Upper lobe of left lung (tissue), 4 donors: ENCODE data around the gene PEX11G.

Experiments
- EP300 ChIP-seq, 4 donors: sonication (generic); formaldehyde crosslinking; IDR thresholded peaks; one replicate each; pipeline ENCODE4 v1.5.1; 2017; ENCODE audit warnings: antibody characterized with exemption in 4 of 4, control low read depth in 2 of 4
- POLR2A ChIP-seq, 4 donors: fragments of 450-650 bp; IDR thresholded peaks; one replicate each; pipeline ENCODE4 v1.5.1; 2016 to 2017; ENCODE audit warnings: antibody characterized with exemption in 4 of 4, mild to moderate bottlenecking in 2 of 4
- POLR2AphosphoS5 ChIP-seq, 2 donors: sonication (generic); formaldehyde crosslinking; IDR thresholded peaks; one replicate each; pipeline ENCODE4 v1.5.1; 2017; ENCODE audit warnings: antibody characterized with exemption in 2 of 2
- TF ChIP-seq, protein P1 (sequence below), 6 experiments: fragments of 450-650 bp in 4 of 6; fragments of 200-600 bp in 2 of 6; sonication (generic) in 2 of 6; IDR thresholded peaks; one replicate each; pipeline ENCODE4 v1.5.1; 2016 to 2019; ENCODE audit warnings: antibody characterized with exemption in 6 of 6

DNA sequence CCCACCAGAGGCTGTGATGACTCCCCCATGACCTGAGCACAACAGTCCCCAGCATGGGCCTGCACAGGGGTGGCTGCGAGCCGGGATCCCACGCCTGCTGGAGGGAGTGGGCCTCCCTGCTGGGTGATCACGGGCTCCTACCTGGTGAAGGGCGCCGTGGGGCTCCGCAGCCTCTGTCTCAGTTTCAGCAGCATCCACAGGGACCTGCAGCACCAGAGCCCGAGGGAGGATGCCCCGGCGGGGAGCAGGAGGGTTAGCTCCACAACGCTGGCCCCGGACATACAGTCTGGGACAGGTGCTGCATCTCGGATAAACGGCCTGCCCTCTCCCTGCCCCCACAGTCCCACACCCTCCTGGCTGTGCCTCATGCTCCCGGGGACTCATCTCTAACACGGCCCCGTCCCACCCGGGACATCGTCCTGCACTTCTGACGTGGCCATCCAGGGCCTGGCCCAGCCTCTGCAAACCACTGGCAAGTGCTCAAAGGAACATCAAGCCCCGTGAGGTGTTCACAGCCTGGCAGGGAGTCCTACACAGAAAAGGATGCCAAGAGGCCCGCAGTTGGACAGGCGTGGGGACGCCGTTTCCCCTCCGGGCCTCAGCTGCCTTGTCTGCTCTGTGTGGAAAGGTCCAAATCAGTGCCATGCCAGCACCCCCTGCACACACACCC is 10.5 kb downstream of the PEX11G start:
- TF ChIP-seq POLR2AphosphoS5 (IDR thresholded peaks at IDR 0.05) (no peak), POLR2A (IDR thresholded peaks at IDR 0.05) (no peak), EP300 (IDR thresholded peaks at IDR 0.05) (no peak)
- TF ChIP-seq, protein P1, sequence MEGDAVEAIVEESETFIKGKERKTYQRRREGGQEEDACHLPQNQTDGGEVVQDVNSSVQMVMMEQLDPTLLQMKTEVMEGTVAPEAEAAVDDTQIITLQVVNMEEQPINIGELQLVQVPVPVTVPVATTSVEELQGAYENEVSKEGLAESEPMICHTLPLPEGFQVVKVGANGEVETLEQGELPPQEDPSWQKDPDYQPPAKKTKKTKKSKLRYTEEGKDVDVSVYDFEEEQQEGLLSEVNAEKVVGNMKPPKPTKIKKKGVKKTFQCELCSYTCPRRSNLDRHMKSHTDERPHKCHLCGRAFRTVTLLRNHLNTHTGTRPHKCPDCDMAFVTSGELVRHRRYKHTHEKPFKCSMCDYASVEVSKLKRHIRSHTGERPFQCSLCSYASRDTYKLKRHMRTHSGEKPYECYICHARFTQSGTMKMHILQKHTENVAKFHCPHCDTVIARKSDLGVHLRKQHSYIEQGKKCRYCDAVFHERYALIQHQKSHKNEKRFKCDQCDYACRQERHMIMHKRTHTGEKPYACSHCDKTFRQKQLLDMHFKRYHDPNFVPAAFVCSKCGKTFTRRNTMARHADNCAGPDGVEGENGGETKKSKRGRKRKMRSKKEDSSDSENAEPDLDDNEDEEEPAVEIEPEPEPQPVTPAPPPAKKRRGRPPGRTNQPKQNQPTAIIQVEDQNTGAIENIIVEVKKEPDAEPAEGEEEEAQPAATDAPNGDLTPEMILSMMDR (IDR thresholded peaks at IDR 0.05), result no peak
